H1 (cell line): Measurements from ENCODE around the gene EPB41L3. TPM values are rescaled to one million over a fixed set of nuclear protein-coding genes. Genes with fewer than 3 reads are reported as not detected.

ENCODE experiments used
- CTCF ChIA-PET: fragments of 300-600 bp; sonication (Branson Sonifier 250); formaldehyde crosslinking; loops from one replicate; lab custom pipeline; 2021; ENCODE audit not compliant: partially characterized antibody; lab: Charles Lee
- POLR2A ChIA-PET: fragments of 300-600 bp; sonication (Branson Sonifier 250); formaldehyde crosslinking; loops from one replicate; lab custom pipeline; 2021; ENCODE audit warnings: inconsistent platforms; ENCODE audit not compliant: partially characterized antibody; lab: Charles Lee
- DNase-seq, 2 experiments: peaks; one replicate each; pipeline versions ENCODE4 v3.0.0 to v3.0.0-alpha.2; 2010 to 2022; ENCODE audit warnings: low spot score in 2 of 2, low read depth in 1 of 2, mixed read lengths in 1 of 2
- FAIRE-seq: peaks from 2 replicates; lab custom pipeline; 2011; peaks lifted over from hg19 to GRCh38; lab: Jason Lieb, UNC
- H2AFZ ChIP-seq: 2 replicates; pipeline ENCODE4 v1.8.1; 2012; ENCODE audit warnings: low read length, inconsistent platforms
- H2AK5ac ChIP-seq: 2 replicates; pipeline ENCODE4 v1.6.1; 2013; ENCODE audit warnings: low read depth, low read length
- H2BK120ac ChIP-seq: replicated peaks from 2 replicates; pipeline ENCODE3; 2013; ENCODE audit warnings: low read depth, low read length, inconsistent platforms
- H2BK12ac ChIP-seq: 2 replicates; pipeline ENCODE4 v1.6.1; 2013; ENCODE audit warnings: low read depth, low read length
- H2BK15ac ChIP-seq: 2 replicates; pipeline ENCODE4 v1.6.1; 2013; ENCODE audit warnings: low read length
- H2BK20ac ChIP-seq: 2 replicates; pipeline ENCODE4 v1.6.1; 2013; ENCODE audit warnings: low read length
- H2BK5ac ChIP-seq: 2 replicates; pipeline ENCODE4 v1.6.1; 2013; ENCODE audit warnings: low read depth, low read length
- H3K14ac ChIP-seq: 2 replicates; pipeline ENCODE4 v1.6.1; 2013; ENCODE audit warnings: inconsistent platforms; ENCODE audit not compliant: insufficient read length
- H3K18ac ChIP-seq: 2 replicates; pipeline ENCODE4 v1.6.1; 2013; ENCODE audit warnings: low read length; ENCODE audit errors: extremely low read depth
- H3K23ac ChIP-seq: 2 replicates; pipeline ENCODE4 v1.6.1; 2013; ENCODE audit warnings: inconsistent platforms; ENCODE audit not compliant: insufficient read length
- H3K23me2 ChIP-seq: 2 replicates; pipeline ENCODE4 v1.6.1; 2013; ENCODE audit warnings: low read depth, low read length
- H3K27ac ChIP-seq: 2 replicates; pipeline ENCODE4 v1.6.1; 2011; ENCODE audit warnings: low read depth, low read length, inconsistent platforms
- H3K27me3 ChIP-seq, 4 experiments: replicated peaks in 1 of 4; 1 replicate in 1 of 4; 2 replicates in 3 of 4; pipeline versions ENCODE4 v1.6.1 to v1.8.1; 2011 to 2013; ENCODE audit warnings: low read length in 3 of 4, mild to moderate bottlenecking in 3 of 4, inconsistent platforms in 2 of 4, mixed read lengths in 2 of 4, moderate library complexity in 1 of 4; ENCODE audit not compliant: control insufficient read depth in 3 of 4, insufficient read depth in 3 of 4; ENCODE audit errors: extremely low read depth in 1 of 4
- H3K36me3 ChIP-seq, 4 experiments: 2 replicates each; pipeline versions ENCODE4 v1.6.1 to v1.8.1; 2011 to 2013; ENCODE audit warnings: mild to moderate bottlenecking in 4 of 4, low read length in 3 of 4, moderate library complexity in 2 of 4, control low read depth in 1 of 4, inconsistent platforms in 1 of 4; ENCODE audit not compliant: insufficient read depth in 4 of 4, control insufficient read depth in 2 of 4
- H3K4ac ChIP-seq: replicated peaks from 2 replicates; pipeline ENCODE3; 2013; ENCODE audit warnings: low read length, low read depth, mixed read lengths, inconsistent platforms; ENCODE audit not compliant: insufficient read length
- H3K4me1 ChIP-seq, 4 experiments: replicated peaks in 1 of 4; 1 replicate in 1 of 4; 2 replicates in 3 of 4; pipeline versions ENCODE4 v1.6.1 to v1.8.1; 2011 to 2013; ENCODE audit warnings: low read length in 3 of 4, inconsistent platforms in 2 of 4, mixed read lengths in 1 of 4; ENCODE audit not compliant: insufficient read depth in 4 of 4, control insufficient read depth in 3 of 4
- H3K4me2 ChIP-seq, 2 experiments: 2 replicates each; pipeline versions ENCODE4 v1.6.1 to v1.8.1; 2011 to 2013; ENCODE audit warnings: low read depth in 2 of 2, low read length in 2 of 2, control low read depth in 1 of 2, inconsistent platforms in 1 of 2, mild to moderate bottlenecking in 1 of 2; ENCODE audit not compliant: insufficient read depth in 1 of 2
- H3K4me3 ChIP-seq, 4 experiments: fragments of 200-600, 300-600 bp in 1 of 4; sonication (generic), shearing (Covaris generic), sonication (Bioruptor Twin) in 1 of 4; 2 replicates each; pipeline versions ENCODE4 v1.5.1 to v1.8.1; 2011 to 2016; ENCODE audit warnings: low read length in 4 of 4, low read depth in 3 of 4, control low read depth in 2 of 4, inconsistent platforms in 2 of 4, mild to moderate bottlenecking in 2 of 4, mixed read lengths in 1 of 4, moderate library complexity in 1 of 4; ENCODE audit not compliant: insufficient read depth in 2 of 4; ENCODE audit errors: extremely low read depth in 1 of 4
- H3K56ac ChIP-seq: replicated peaks from 2 replicates; pipeline ENCODE3; 2013; ENCODE audit warnings: low read depth, mild to moderate bottlenecking, mixed read lengths, low read length, inconsistent platforms; ENCODE audit not compliant: insufficient read length
- H3K79me1 ChIP-seq: 2 replicates; pipeline ENCODE4 v1.6.1; 2013; ENCODE audit warnings: low read depth, low read length, control low read depth
- H3K79me2 ChIP-seq, 2 experiments: 2 replicates each; pipeline versions ENCODE4 v1.6.1 to v1.8.1; 2012 to 2013; ENCODE audit warnings: low read length in 2 of 2, mild to moderate bottlenecking in 2 of 2, inconsistent platforms in 1 of 2; ENCODE audit not compliant: insufficient read depth in 2 of 2, control insufficient read depth in 1 of 2
- H3K9ac ChIP-seq, 4 experiments: replicated peaks in 1 of 4; 1 replicate in 1 of 4; 2 replicates in 3 of 4; pipeline versions ENCODE4 v1.6.1 to v1.8.1; 2011 to 2013; ENCODE audit warnings: low read depth in 3 of 4, low read length in 3 of 4, control low read depth in 2 of 4, mild to moderate bottlenecking in 2 of 4, moderate library complexity in 2 of 4, inconsistent platforms in 1 of 4; ENCODE audit errors: extremely low read depth in 1 of 4
- H3K9me3 ChIP-seq, 2 experiments: 2 replicates each; pipeline versions ENCODE4 v1.6.1 to v1.8.1; 2012 to 2013; ENCODE audit warnings: mild to moderate bottlenecking in 2 of 2, moderate library complexity in 2 of 2, control low read depth in 1 of 2, inconsistent platforms in 1 of 2, low read depth in 1 of 2, low read length in 1 of 2, mixed read lengths in 1 of 2; ENCODE audit not compliant: insufficient read depth in 2 of 2
- H4K20me1 ChIP-seq, 2 experiments: replicated peaks in 1 of 2; 2 replicates each; pipeline versions ENCODE3 to v1.8.1; 2011 to 2013; ENCODE audit warnings: inconsistent platforms in 2 of 2, low read length in 2 of 2, mild to moderate bottlenecking in 1 of 2; ENCODE audit not compliant: insufficient read depth in 2 of 2, control insufficient read depth in 1 of 2
- H4K5ac ChIP-seq: 2 replicates; pipeline ENCODE4 v1.6.1; 2013; ENCODE audit warnings: low read length, low read depth, mixed read lengths, inconsistent platforms; ENCODE audit not compliant: insufficient read length
- H4K8ac ChIP-seq: 2 replicates; pipeline ENCODE4 v1.8.0; 2013; ENCODE audit warnings: mild to moderate bottlenecking, moderate library complexity, low read length, inconsistent platforms; ENCODE audit not compliant: insufficient read depth; ENCODE audit errors: extremely low read depth
- H4K91ac ChIP-seq: replicated peaks from 2 replicates; pipeline ENCODE3; 2013; ENCODE audit warnings: low read length, mixed read lengths, inconsistent platforms; ENCODE audit not compliant: insufficient read length
- BACH1 ChIP-seq: IDR thresholded peaks from 2 replicates; pipeline ENCODE4 v1.6.1; 2012; ENCODE audit warnings: low read length, improper control_type of control experiment
- CREB1 ChIP-seq: IDR thresholded peaks from 2 replicates; pipeline ENCODE4 v1.6.1; 2012; ENCODE audit warnings: inconsistent platforms
- FOSL1 ChIP-seq: IDR thresholded peaks from 2 replicates; pipeline ENCODE4 v1.6.1; 2011; ENCODE audit warnings: mild to moderate bottlenecking, low read depth, low read length, moderate library complexity; ENCODE audit not compliant: insufficient read depth
- HDAC6 ChIP-seq: IDR thresholded peaks from one replicate; pipeline ENCODE4 v1.7.1; 2012; ENCODE audit warnings: low read depth, mild to moderate bottlenecking, inconsistent platforms, low read length, moderate library complexity
- POLR2AphosphoS5 ChIP-seq: IDR thresholded peaks from 2 replicates; pipeline ENCODE4 v1.6.1; 2011; ENCODE audit warnings: low read depth, low read length
- RFX5 ChIP-seq: IDR thresholded peaks from 2 replicates; pipeline ENCODE4 v1.6.1; 2011; ENCODE audit warnings: low read depth, low read length, improper control_type of control experiment, borderline replicate concordance
- SP4 ChIP-seq: IDR thresholded peaks from 2 replicates; pipeline ENCODE4 v1.6.1; 2012; ENCODE audit warnings: low read length, inconsistent platforms
- SUZ12 ChIP-seq: fragments of 200-600 bp; sonication (generic); IDR thresholded peaks from 2 replicates; pipeline ENCODE4 v1.6.1; 2012; ENCODE audit warnings: mild to moderate bottlenecking, inconsistent platforms, low read length, moderate library complexity, mixed read lengths
- TEAD4 ChIP-seq: IDR thresholded peaks from 2 replicates; pipeline ENCODE4 v1.6.1; 2012; ENCODE audit warnings: low read depth, low read length, inconsistent platforms, mixed read lengths
- WGBS, 2 experiments: shearing (Covaris generic) in 1 of 2; methylation state at CpG; one replicate each; pipeline versions ENCODE4 v1.1.6 to v1.1.7; 2013 to 2015; ENCODE audit warnings: low lambda C conversion rate in 2 of 2, mixed read lengths in 2 of 2, inconsistent platforms in 1 of 2, low coverage in 1 of 2, missing lambda C conversion rate in 1 of 2; ENCODE audit not compliant: insufficient replicate concordance in 2 of 2, insufficient coverage in 1 of 2, insufficient read length in 1 of 2; ENCODE audit errors: extremely low coverage in 1 of 2, missing lambda C conversion rate in 1 of 2; 5-methylcytosine and 5-hydroxymethylcytosine counted together
- polyA plus RNA-seq, 7 experiments: library from polyadenylated mRNA; depleted of rRNA in 3 of 7; stranded (reverse) in 5 of 7; unstranded in 2 of 7; fragments of >200 nt in 5 of 7; fragments of 200-250 nt in 2 of 7; gene quantifications; 1 replicate in 5 of 7; 2 replicates in 1 of 7; 4 replicates in 1 of 7; pipeline versions ENCODE4 v1.2.1 to v1.2.3, GENCODE V29; 2011 to 2013; ENCODE audit warnings: missing spikeins in 2 of 7, mixed read lengths in 2 of 7
- total RNA-seq: library from RNA; stranded (reverse); fragmentation: NEBNext Ultra II Directional; extraction: Animal tissue kit (Norgen Biotek cat#: 25700); gene quantifications from 2 replicates; pipeline ENCODE4 v1.2.1, GENCODE V29; 2021

EPB41L3 gene
- total and polyA plus RNA-seq, 2 of the 8 experiments (the other 6 are each of a cell fraction or from before 2014, with no cell fraction given) = 7.9 to 16.1 TPM

DNA sequence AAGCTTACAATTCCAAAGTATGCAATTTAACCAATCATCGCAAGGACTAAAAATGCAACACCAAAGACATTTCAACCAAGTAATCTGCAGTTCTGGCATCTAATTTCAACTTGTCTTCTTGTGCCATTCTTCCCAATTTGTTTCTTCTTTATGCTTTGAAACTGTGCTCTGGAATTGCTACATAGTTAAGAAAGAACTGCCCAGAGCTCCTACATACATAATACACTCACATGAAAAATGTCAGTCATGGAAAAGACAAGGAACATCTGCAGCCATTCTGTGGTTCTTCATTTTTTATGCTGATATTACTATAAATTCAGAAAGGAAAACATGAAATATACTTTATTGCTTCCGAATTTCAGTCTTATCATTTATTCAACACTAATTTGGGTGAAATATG lies 4.4 kb downstream of the EPB41L3 start:
- ChIA-PET POLR2A (interaction anchor here (1.6 kb wide), 1 partner anchor 11 kb away, joined by 4 read pairs; no protein-coding TSS in a partner anchor), CTCF (interaction anchor here (1.0 kb wide), 1 partner anchor 20 kb away, joined by 4 read pairs; no protein-coding TSS in a partner anchor)
- no peaks in the 10 kb centered on the region for H3K79me1 ChIP-seq

More for the DNA sequence above, 4.4 kb downstream of the EPB41L3 start:
- DNase-seq = no peak
- H3K4me1 ChIP-seq = peaks cover 0 to 3% (median 0%) of the 10 kb centered on the region in 4 experiments; a peak in 1 of 7 replicates
- no peak for TF ChIP-seq TEAD4
- no peak for TF ChIP-seq FOSL1
- TF ChIP-seq POLR2AphosphoS5 = no peak
- TF ChIP-seq SUZ12 = no peak
- no peak for TF ChIP-seq CREB1
- TF ChIP-seq BACH1 = no peak
- no peak for TF ChIP-seq SP4
- no peak for TF ChIP-seq RFX5
- TF ChIP-seq HDAC6 = no peak
- TF ChIP-seq, all 59 proteins: peak for 0
- Histone ChIP-seq H3K56ac (no peak overlapping the region), H3K18ac (no peak overlapping the region), H3K14ac (no peak overlapping the region), H2AK5ac (no peak overlapping the region), H3K23me2 (peaks cover 12% of the 10 kb centered on the region; the same call in 1 of the 2 replicates), H3K9ac (no peak overlapping the region), H2BK20ac (no peak overlapping the region), H2AFZ (no peak overlapping the region), H2BK5ac (no peak overlapping the region), H3K27ac (no peak overlapping the region), H3K27me3 (peaks cover 0 to 5% (median 3%) of the 10 kb centered on the region in 4 experiments; a peak in 2 of 7 replicates), H3K4me2 (no peak overlapping the region), H4K5ac (no peak overlapping the region), H3K4me3 (no peak overlapping the region), H3K79me2 (no peaks in the 10 kb centered on the region), H2BK15ac (no peak overlapping the region), H2BK12ac (no peak overlapping the region), H2BK120ac (no peak overlapping the region), H3K9me3 (no peaks in the 10 kb centered on the region), H3K23ac (no peak overlapping the region), H3K4ac (no peak overlapping the region), H4K91ac (no peak overlapping the region), H4K8ac (no peak overlapping the region), H3K36me3 (no peaks in the 10 kb centered on the region), H4K20me1 (peaks cover 0 to 1% of the 10 kb centered on the region in 2 experiments)
- 94% methylated on average over 2 of the region's 2 CpGs; no CpG with 5 or more reads in 1 of the 2 experiments for WGBS, 2 experiments
- no peak for FAIRE-seq
